ENCODE results near the gene ABCG5. TPM values are rescaled to one million over a fixed set of nuclear protein-coding genes. Genes with fewer than 3 reads are reported as not detected.

The ABCG5 gene
- polyA plus RNA-seq (2012; ENCODE audit: insufficient read length, low read depth): not detected

DNA sequence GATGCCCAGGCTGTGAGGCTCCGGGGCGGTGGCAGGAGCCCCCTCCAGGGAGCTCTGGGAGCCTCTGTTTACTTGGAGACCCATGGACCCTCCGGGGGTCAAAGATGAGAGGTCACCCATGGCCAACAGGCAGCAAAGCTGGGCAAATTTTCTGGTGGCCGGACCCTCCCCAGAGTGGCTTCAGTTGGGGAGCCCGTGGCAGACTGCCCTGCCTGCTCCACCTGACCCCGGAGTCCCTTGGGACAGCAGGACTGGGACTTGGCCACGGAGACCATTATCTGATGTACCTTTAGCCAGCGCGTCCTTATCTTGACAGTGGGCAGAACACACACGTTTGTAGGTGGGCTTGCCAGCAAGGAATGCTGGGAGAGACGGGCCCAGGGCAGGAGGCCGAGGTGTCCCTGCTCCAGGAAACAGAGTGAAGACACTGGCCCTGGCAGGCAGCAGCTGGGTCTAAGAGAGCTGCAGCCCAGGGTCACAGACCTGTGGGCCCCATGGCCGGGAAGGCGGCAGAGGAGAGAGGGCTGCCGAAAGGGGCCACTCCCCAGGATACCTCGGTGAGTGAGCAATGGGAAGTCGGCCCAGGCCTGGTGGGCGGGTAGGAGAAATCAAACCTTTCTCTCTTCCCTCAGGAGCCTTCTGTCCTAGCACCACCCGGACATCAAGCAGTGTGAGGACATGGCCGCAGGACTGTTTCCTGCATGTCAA is at the start of gene ABCG5, which contains the start of gene ABCG8:
Gene ABCG5, minus strand, starts transcription at position 280 of the 708 bp plus-strand sequence. Its CDS starts 160 bp downstream, at position 120.
Gene ABCG8, plus strand, starts transcription at position 412 of the 708 bp plus-strand sequence. Its CDS starts 83 bp downstream, at position 495.
- TF ChIP-seq TAF1 (IDR thresholded peaks at IDR 0.05; ENCODE audit: borderline replicate concordance, insufficient read depth, low read length) (no peak), SIN3A (IDR thresholded peaks at IDR 0.05; ENCODE audit: borderline replicate concordance, insufficient read depth, low read length) (no peak), POLR2AphosphoS5 (IDR thresholded peaks at IDR 0.05; ENCODE audit: low read depth, low read length) (no peak), FOXP2 (optimal IDR thresholded peaks at IDR 0.05; ENCODE audit: borderline replicate concordance, extremely low read depth, extremely low read length, insufficient read depth) (no peak)
- TF ChIP-seq, protein P1, sequence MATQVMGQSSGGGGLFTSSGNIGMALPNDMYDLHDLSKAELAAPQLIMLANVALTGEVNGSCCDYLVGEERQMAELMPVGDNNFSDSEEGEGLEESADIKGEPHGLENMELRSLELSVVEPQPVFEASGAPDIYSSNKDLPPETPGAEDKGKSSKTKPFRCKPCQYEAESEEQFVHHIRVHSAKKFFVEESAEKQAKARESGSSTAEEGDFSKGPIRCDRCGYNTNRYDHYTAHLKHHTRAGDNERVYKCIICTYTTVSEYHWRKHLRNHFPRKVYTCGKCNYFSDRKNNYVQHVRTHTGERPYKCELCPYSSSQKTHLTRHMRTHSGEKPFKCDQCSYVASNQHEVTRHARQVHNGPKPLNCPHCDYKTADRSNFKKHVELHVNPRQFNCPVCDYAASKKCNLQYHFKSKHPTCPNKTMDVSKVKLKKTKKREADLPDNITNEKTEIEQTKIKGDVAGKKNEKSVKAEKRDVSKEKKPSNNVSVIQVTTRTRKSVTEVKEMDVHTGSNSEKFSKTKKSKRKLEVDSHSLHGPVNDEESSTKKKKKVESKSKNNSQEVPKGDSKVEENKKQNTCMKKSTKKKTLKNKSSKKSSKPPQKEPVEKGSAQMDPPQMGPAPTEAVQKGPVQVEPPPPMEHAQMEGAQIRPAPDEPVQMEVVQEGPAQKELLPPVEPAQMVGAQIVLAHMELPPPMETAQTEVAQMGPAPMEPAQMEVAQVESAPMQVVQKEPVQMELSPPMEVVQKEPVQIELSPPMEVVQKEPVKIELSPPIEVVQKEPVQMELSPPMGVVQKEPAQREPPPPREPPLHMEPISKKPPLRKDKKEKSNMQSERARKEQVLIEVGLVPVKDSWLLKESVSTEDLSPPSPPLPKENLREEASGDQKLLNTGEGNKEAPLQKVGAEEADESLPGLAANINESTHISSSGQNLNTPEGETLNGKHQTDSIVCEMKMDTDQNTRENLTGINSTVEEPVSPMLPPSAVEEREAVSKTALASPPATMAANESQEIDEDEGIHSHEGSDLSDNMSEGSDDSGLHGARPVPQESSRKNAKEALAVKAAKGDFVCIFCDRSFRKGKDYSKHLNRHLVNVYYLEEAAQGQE (IDR thresholded peaks at IDR 0.05; ENCODE audit: insufficient read depth in 1 of 2, low read depth in 2 of 2, low read length in 2 of 2): no peak

- TF ChIP-seq FOXP2 (optimal IDR thresholded peaks at IDR 0.05; ENCODE audit: borderline replicate concordance, extremely low read depth, extremely low read length, insufficient read depth) (no peak), SIN3A (IDR thresholded peaks at IDR 0.05; ENCODE audit: borderline replicate concordance, insufficient read depth, low read length) (no peak), TAF1 (IDR thresholded peaks at IDR 0.05; ENCODE audit: borderline replicate concordance, insufficient read depth, low read length) (no peak), POLR2AphosphoS5 (IDR thresholded peaks at IDR 0.05; ENCODE audit: low read depth, low read length) (no peak)
- TF ChIP-seq, protein P1 (IDR thresholded peaks at IDR 0.05; ENCODE audit: insufficient read depth in 1 of 2, low read depth in 2 of 2, low read length in 2 of 2): no peak
Observed at GRCh38 chr2:43887176-43887575, 48.5 kb upstream of the ABCG5 start.

DNA sequence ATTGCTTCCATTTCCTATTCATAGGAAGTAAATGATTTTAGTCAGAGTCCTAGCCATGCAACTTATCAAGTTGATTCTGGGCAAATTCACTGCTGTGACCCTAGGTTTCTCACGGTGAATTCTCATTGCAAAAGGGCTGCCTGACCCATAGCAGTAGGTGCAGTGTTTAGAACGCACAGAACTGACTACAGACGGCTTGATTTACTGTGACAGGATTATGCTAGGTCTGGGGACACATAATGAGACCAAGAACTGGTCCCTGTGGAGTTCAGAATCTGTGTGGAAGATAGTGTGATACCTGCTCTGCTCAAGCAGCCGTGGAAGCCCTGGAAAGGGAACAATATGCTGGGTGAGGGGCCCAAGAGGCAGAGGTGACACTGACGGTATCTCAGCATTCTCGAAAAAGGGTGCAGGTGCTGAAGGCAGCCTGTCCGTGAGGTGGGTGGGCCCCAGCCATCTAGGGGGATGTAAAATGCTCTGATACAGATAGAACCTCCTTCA is 46.5 kb upstream of the ABCG5 start:
- TF ChIP-seq SIN3A (IDR thresholded peaks at IDR 0.05; ENCODE audit: borderline replicate concordance, insufficient read depth, low read length) (no peak), FOXP2 (optimal IDR thresholded peaks at IDR 0.05; ENCODE audit: borderline replicate concordance, extremely low read depth, extremely low read length, insufficient read depth) (no peak), TAF1 (IDR thresholded peaks at IDR 0.05; ENCODE audit: borderline replicate concordance, insufficient read depth, low read length) (no peak), POLR2AphosphoS5 (IDR thresholded peaks at IDR 0.05; ENCODE audit: low read depth, low read length) (no peak; the same call in 1 of the 2 replicates)
- TF ChIP-seq, protein P1 (IDR thresholded peaks at IDR 0.05; ENCODE audit: insufficient read depth in 1 of 2, low read depth in 2 of 2, low read length in 2 of 2): no peak

- no peak for TF ChIP-seq TAF1 (IDR thresholded peaks at IDR 0.05; ENCODE audit: borderline replicate concordance, insufficient read depth, low read length)
- no peak for TF ChIP-seq FOXP2 (optimal IDR thresholded peaks at IDR 0.05; ENCODE audit: borderline replicate concordance, extremely low read depth, extremely low read length, insufficient read depth)
- no peak for TF ChIP-seq POLR2AphosphoS5 (IDR thresholded peaks at IDR 0.05; ENCODE audit: low read depth, low read length)
- TF ChIP-seq, protein P1 (IDR thresholded peaks at IDR 0.05; ENCODE audit: insufficient read depth in 1 of 2, low read depth in 2 of 2, low read length in 2 of 2): no peak
- no peak for TF ChIP-seq SIN3A (IDR thresholded peaks at IDR 0.05; ENCODE audit: borderline replicate concordance, insufficient read depth, low read length)
Observed at GRCh38 chr2:43884689-43885088, 46.0 kb upstream of the ABCG5 start.
